A549 (cell line): ENCODE data around the gene TNS1.

ENCODE experiments used
- CBX2 ChIP-seq: fragments of 200-600 bp; sonication (generic); IDR thresholded peaks from 2 replicates; pipeline ENCODE4 v1.6.1; 2016; ENCODE audit warnings: low read depth, mild to moderate bottlenecking, borderline replicate concordance
- CHD2 ChIP-seq: fragments of 150-350 bp; IDR thresholded peaks from 2 replicates; pipeline ENCODE4 v1.6.1; 2014; ENCODE audit warnings: low read length; ENCODE audit not compliant: partially characterized antibody
- CTCF ChIP-seq: fragments of >200 bp; sonication (Bioruptor Twin); formaldehyde crosslinking; IDR thresholded peaks from 3 replicates; pipeline ENCODE4 v1.5.1; 2016
- EP300 ChIP-seq, 2 experiments: fragments of >200 bp; sonication (Bioruptor Twin); formaldehyde crosslinking; IDR thresholded peaks; 2 replicates in 1 of 2; 3 replicates in 1 of 2; pipeline ENCODE4 v1.6.1; 2016 to 2017
- JUNB ChIP-seq: fragments of >200 bp; sonication (Bioruptor Twin); formaldehyde crosslinking; IDR thresholded peaks from 2 replicates; pipeline ENCODE4 v1.6.1; 2016
- POLR2A ChIP-seq: IDR thresholded peaks from 2 replicates; pipeline ENCODE4 v1.6.1; 2012; ENCODE audit warnings: mild to moderate bottlenecking, low read length
- RAD21 ChIP-seq, 2 experiments: fragments of >200 bp in 1 of 2; sonication (Bioruptor Twin) in 1 of 2; formaldehyde crosslinking in 1 of 2; IDR thresholded peaks in 1 of 2; conservative IDR thresholded peaks in 1 of 2; 2 replicates in 1 of 2; 3 replicates in 1 of 2; pipeline ENCODE4 v1.6.1; 2012 to 2018; ENCODE audit warnings: inconsistent platforms in 1 of 2
- REST ChIP-seq: fragments of 200-600 bp; sonication (generic); IDR thresholded peaks from 2 replicates; pipeline ENCODE4 v1.6.1; 2016; ENCODE audit warnings: antibody characterized with exemption, mild to moderate bottlenecking, moderate library complexity
- TFCP2L1 ChIP-seq: fragments of 250-450 bp; sonication (Bioruptor Pico); IDR thresholded peaks from 2 replicates; pipeline ENCODE4 v1.5.0; 2021; ENCODE audit warnings: mild to moderate bottlenecking

GRCh38 chr2:218039171-218039570 lies 36.4 kb upstream of the TNS1 start:
- TF ChIP-seq POLR2A (no peak), RAD21 (conservative IDR thresholded peaks at IDR 0.05 in 1 of 2, IDR thresholded peaks at IDR 0.05 in 1 of 2) (no peak), JUNB (no peak), CTCF (no peak), TFCP2L1 (CRISPR knock-in tag) (no peak), CBX2 (no peak), CHD2 (no peak), REST (no peak), EP300 (IDR thresholded peaks at IDR 0.05) (no peak)
